SIG-M5 treated with dmso at 0.1 percent for 504 hours (cell line): Measurements from ENCODE around the gene DCHS2.

Experiments used
- DNase-seq: peaks from one replicate; lab custom pipeline; 2025; ENCODE audit not compliant: unreplicated experiment; lab: John Stamatoyannopoulos, UW

The DCHS2 gene, protein sequence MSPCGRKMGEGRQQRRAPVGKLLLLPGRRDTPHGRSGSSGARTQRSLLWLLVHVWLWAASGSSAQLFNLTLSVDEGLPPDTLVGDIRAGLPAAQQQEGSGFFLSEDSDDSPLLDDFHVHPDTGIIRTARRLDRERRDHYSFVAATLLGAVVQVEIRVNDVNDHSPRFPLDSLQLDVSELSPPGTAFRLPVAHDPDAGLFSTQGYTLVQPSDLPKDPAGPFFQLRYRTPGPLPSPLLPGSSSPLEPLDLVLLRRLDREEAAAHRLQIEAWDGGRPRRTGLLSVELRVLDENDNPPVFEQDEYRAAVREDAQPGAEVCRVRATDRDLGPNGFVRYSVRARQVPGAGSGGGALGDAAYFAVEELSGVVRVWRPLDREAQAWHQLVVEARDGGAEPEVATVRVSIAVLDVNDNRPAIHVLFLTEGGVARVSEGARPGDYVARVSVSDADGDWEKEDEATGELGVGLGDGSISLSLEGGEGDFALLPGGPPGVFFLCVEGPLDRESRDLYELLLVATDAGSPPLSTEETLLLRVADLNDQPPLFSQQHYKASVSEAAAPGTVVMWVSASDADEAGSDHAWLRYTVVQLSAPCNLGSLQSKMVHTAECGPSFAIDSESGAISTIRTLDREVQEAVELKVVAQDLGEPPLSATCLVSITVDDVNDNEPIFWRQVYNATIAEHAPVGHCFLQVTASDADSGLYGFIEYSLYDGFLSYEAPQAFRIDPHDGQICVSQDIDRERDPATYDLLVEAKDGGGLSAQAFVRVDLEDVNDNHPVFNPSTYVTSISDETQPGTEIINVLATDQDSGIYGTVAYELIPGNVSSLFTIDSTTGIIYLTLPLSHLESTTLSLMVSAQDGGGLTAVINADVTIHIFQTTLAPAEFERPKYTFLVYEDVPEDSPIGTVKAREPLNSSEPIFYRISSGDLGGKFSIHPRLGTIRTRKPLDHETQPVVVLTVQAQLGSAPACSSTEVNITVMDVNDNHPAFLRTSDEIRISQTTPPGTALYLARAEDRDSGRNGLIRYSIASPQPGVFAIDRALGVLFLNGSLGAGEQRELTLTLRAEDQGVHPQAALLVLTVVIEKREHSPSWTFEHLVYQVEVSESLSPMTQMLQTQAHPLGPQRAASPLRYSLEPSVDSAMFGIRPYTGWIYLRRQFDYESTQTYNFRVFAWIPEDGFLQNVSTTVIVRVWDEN (N-terminal part only)

GRCh38 chr4:154491341-154492271 is at the start of gene DCHS2:
DCHS2 (minus strand) TSS chr4:154491799; CDS start chr4:154491355, 444 bp downstream.
- no peak for DNase-seq

DNA sequence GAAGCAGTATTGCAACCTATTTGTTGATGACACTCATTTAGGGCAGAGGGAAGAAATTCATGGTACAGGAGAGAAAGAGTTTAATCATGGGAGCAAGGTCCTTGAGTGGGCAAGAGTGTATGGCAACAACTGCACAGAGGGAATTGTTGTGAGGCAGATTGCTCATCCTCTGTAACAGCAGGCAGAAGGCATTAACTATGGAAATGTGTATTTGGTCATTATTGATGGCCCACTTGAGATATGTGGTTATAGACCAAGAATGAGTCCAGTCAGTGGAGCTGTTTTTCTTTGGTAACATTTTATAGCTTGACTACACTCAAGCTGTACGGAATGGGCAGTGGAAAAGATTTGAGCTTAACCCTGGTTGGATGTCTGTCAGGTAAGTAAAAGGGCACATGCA is 42.7 kb upstream of the DCHS2 start:
- no peak for DNase-seq

- DNase-seq: no peak
These were observed 38.3 kb upstream of the DCHS2 start for GRCh38 chr4:154529728-154530519.

DNA sequence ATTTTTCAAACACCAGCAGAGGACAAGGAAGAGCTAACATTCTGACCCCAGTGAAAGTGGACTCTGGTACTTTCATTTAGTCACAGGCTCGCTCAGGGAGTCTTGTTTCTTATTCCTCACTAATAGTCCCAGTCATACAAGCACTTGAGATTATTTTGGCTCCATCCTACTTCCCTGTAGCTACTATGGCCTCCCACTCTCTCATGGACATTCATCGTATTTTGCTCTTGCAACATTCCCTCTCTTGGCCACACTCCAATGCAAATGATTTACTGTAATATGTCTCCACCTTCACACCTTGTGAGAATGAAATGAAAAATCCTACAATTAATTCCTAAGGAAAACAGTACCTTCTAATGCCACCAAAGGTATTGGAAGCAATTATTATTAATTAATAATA is 37.3 kb upstream of the DCHS2 start:
- no peak for DNase-seq

- DNase-seq: no peak
These were observed 35.7 kb upstream of the DCHS2 start for GRCh38 chr4:154527308-154527707.

GRCh38 chr4:154526151-154526550 is 34.6 kb upstream of the DCHS2 start:
- DNase-seq: no peak

DNA sequence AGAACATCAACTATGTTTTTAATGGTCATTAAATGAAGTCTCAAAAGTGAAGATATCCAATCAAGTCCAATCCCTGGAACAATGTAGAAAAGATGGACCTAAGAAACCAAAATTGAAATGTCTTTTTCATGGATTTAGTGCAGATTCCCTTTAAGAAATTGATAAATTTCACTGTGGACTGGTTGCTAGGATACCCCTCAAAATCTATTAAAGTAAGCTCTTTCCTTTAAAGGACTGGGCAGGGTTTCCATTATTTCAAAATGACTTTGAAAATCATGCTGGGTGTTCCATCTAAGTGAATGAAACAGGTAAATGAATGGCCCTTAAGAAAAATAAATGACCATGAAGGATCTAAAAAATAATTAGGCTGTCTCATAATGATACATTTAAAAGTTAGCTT is 30.0 kb upstream of the DCHS2 start:
- no peak for DNase-seq

DNA sequence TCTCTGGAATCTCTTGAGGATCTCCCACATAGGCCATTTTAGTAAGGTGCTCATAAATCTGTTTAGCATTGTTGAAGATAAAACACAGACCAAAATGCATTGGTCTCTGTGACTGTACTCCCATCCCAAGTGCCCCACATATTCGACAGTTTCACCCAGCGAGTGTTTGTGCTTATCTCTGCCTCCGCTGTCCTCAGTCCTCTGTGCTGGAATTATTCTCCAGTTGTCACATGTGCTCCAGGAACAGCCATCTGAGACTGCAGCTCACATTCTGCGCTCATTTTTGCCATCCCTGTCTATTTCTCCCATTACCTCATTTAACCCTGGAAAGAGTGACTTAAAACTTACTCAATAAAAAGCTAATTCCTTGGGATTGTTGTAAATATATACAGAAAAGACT is 27.6 kb upstream of the DCHS2 start:
- DNase-seq: no peak

DNA sequence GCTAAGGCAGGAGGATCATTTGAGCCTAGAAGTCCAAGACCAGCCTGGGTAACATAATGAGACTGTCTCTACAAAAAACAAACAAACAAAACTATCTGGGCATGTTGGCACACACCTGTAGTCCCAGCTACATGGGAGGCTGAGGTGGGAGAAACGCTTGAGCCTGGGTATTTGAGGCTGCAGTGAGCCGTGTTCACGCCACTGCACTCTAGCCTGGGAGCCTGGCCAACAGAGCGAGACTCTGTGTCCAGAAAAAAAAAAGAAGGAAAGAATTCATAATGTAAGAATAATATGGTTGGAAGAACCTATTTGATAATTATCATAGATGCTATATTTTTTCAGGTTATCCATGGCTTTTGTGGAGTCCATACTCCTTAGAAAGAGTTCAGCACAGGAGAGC is 26.0 kb upstream of the DCHS2 start:
- no peak for DNase-seq

DNA sequence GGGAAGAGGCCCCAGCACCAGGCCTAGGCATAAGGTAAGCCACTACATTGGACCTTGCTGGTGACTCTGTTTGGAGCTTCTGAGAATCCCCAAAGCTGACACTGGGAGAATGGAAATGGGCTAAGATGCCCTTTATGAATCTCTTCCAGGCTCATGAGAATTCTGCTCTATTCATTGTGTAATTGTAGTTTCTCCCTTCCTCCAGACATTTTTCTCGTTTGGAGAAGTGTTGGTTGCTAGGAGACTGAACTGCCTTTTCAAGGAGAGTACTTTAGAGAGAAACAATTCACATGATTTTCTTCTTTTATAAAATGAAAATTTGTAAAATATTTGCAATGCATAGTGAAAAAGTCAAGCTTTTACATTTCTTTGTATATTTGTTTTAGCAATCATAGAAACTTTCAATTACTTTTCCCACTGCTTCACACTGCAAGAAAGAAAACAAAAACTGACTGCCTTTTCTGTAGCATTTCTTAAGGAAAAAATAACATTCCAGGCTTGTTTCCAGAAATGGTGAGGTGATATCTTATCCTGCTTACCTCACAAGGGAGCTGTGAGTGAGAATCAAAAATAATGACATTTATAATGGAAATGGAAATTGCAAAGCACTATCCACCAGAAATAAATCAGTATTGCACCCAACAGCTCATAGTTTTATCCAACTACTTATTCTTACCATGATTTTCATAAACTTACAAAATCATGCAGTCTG is 24.9 kb upstream of the DCHS2 start:
- no peak for DNase-seq

GRCh38 chr4:154511981-154512380 is 20.4 kb upstream of the DCHS2 start:
- no peak for DNase-seq

- DNase-seq: no peak
These were observed 19.9 kb upstream of the DCHS2 start for GRCh38 chr4:154511548-154511947.

GRCh38 chr4:154507156-154507555 is 15.6 kb upstream of the DCHS2 start:
- DNase-seq: peak; percentile 59

- DNase-seq: peak; percentile 8
These were observed 14.7 kb upstream of the DCHS2 start for GRCh38 chr4:154506253-154506652.

GRCh38 chr4:154503598-154503997 is 12.0 kb upstream of the DCHS2 start:
- peak; percentile 22 for DNase-seq

GRCh38 chr4:154502111-154502510 is 10.5 kb upstream of the DCHS2 start:
- no peak for DNase-seq

DNA sequence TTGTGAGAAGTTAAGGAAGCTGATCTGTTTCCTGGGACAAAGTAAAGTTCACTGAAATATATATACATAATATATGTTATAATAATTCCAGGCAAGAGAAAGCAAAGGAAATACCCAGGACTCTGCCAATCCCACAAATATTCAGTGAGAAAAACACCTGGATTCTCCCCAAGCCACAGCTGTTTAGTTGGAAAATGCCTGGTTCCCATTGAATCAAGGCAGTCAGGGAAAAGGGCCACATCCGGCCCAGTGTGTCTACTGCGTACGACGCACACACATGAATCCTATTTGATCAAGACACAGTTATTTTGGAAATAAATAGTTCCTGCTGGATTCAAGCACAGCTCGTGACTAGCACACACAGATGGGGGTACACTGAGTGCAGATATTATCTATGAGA is 6.3 kb upstream of the DCHS2 start:
- DNase-seq: no peak

- no peak for DNase-seq
These were observed 4.3 kb upstream of the DCHS2 start for GRCh38 chr4:154495867-154496266.

DNA sequence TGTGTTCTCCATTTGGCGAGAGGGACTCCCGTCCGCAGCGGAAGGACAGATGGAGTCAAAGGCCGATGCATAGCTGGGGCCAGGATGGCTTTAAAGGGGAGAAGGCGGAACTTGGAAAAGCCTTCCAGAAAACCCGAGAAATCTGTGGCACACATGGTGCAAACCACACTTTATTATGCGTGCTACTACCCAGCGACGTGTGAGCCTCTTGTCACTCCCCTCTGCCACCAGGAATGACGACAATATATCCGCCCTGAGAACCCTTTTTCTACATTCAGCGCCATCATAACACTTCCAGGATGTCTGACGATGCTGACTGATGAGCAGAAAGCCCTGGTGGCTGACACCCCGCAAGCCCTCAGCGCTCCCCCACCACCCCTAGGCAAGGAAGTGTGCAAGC is 689 bp upstream of the DCHS2 start:
- DNase-seq: no peak
